CD4-positive, alpha-beta T cell treated with Interleukin-10 for 1 hour (primary cell): ENCODE results near the gene NFYB.
"Not testable (repeated sequence)": the region's sequence is repeated elsewhere in the genome, so short reads cannot be mapped to it uniquely, and the experiment has no call there.

Experiments
- DNase-seq: peaks from one replicate; pipeline ENCODE4 v3.0.0-alpha.2; 2020

Gene NFYB

DNA sequence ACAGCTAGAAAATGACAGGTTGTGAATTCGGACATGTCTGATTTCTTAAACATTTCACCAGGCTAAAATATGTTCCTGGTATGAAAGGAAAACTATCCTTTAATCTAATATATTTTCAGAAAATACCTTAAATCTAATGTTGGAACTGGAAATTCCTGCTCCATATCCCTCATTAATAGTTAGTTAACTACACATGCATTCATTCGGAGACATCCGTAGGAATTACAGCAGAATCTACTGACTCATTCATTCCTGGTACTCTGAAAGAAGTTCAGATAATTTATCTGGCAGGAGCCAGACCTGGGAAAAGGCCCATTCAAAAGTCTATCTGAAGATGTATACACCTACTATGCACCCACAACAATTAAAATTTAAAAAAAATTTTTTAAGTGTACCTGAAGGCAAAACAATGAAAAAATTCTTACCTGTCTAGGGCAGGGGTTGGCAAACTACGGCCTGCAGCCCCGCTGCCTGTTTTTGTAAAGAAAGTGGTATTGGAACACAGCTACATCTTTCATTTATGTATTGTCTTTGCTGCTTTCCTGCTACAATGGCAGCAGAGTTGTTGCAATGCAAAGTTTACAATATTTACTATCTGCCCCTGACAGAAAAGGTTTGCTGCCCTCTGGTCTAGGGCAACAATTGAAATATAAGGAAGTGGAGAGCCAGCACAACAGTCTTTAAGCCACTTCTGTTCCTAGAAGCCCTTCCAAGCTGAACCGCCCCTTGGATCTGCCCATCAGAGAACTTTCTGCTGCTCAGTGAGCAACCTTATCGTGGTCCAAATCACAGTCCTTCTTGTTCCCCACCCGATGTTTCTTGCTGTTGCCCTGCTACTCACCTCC lies 17.9 kb upstream of the NFYB start:
- no peak for DNase-seq

DNA sequence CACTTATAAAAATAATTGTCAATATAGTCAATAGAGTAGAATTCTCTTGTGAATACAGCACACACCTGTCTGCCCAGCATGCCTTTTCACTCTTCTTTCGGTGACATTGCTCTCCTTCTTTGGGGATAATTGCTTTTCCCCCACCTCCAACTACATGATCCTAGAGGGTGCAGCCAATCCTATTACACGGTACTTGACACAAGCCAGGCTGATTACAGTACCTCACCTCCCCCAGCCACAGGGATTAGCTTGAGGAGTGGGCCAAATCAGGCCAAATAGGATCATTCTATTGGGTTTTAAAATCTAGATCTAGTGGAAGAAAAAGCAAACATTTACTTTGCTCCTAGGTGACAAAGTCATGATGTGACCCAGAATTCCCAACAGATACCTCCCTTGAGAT lies 16.8 kb upstream of the NFYB start:
- no peak for DNase-seq

GRCh38 chr12:104154286-104154685 lies 16.3 kb upstream of the NFYB start:
- no peak for DNase-seq

DNA sequence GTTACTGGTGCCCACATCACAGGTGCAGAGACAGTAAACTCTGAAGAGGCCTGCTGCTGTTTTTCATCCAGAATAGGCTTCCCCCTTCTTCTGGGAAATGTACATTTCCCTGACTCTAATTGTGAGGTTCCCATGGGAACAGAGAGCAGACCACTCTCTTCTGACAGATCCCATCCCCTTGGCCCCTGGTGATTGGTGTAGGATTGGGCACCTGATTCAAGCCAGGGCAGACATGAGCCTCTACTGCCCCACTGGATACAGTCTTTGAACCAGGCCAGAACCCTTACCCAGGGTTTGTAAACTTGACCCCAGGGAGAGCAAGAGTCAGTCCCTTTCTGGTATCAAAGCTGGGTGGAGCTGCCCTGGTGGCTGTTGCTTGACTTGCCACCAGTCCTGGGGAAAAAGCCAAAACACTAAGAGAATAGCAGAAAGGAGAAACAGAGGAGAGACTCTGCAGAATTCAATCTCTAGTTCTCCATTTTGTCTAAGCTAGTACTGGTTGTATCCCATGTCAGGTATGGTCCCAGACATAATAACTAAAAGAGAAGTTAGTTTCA lies 14.8 kb upstream of the NFYB start:
- no peak for DNase-seq

DNA sequence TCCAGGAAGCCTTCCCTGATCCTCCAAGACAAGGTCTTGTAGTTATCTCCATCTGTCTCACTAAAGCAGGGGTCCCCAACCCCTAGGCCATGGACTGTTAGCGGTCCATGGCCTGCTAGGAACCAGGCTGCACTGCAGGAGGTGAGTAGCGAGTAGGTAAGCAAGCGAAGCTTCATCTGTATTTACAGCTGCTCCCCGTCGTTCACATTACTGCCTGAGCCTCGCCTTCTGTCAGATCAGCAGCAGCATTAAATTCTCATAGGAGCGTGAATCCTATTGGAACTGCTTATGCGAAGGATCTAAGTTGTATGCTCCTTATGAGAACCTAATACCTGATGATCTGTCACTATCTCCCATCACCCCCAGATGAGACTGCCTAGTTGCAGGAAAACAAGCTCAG lies 12.4 kb upstream of the NFYB start:
- DNase-seq, result no peak

GRCh38 chr12:104147346-104147745 lies 9.3 kb upstream of the NFYB start:
- DNase-seq, result no peak

DNA sequence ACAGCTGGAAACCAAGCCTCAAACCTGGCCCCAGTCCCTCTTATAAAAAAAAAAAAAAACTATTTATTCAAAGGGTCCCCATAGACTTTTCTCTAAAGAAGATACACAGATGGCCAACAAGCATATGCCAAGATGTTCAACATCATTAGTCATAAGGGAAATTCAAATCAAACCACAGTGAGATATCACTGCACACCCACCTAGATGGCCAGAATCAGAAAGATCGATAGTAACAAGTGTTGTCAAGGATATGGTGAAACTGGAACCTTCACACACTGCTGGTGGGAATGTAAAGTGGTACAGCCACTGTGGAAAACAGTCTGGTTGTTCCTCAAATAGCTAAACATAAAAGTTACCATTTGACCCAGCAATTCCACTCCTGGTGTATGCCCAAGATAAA lies 5.9 kb upstream of the NFYB start:
- DNase-seq, result no peak

GRCh38 chr12:104143002-104143401 lies 5.0 kb upstream of the NFYB start:
- no peak for DNase-seq

- no peak for DNase-seq
Observed at GRCh38 chr12:104142543-104142942, 4.5 kb upstream of the NFYB start.

DNA sequence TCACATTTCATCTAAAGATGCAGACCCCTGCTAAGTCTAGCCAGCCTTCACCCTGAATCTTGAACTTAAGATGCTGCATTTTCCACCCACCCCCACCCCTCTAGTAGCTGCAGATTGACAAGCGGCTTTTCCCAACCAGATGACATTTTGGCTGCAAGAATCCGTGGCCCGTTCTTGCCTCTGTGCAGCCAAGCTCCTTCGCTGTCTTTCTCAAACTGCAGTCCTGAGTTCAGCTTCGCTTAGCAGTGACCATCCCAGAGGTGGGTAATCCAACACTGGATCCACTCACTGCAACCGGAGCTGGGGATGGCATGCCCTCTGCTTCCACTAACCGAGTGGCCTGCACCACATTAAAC lies 765 bp upstream of the NFYB start:
- no peak for DNase-seq

- DNase-seq, result peak; percentile 52
Observed at GRCh38 chr12:104137001-104137901, 759 bp downstream of the NFYB start.

DNA sequence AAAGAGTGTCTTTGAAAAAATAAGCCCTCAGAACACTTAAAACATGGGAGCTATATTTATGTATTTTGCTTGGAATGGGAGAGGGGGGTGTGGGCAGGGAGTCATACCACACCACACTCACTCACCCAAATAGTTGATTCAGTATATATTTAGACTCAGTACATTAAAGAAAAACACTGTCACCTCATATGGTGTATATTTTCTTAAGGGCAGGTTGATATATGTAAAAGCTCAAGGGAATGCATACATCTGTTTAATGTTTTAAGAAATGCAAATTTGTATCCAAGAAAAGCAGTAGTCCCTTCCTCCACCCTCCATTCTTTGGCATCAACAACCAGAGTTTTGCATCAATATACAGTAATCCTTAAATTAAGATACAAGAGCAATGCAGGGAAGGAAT lies 1.4 kb downstream of the NFYB start:
- DNase-seq, result no peak

GRCh38 chr12:104134882-104135281 lies 3.1 kb downstream of the NFYB start:
- DNase-seq, result no peak

GRCh38 chr12:104133866-104134265 lies 4.1 kb downstream of the NFYB start:
- DNase-seq, result no peak

DNA sequence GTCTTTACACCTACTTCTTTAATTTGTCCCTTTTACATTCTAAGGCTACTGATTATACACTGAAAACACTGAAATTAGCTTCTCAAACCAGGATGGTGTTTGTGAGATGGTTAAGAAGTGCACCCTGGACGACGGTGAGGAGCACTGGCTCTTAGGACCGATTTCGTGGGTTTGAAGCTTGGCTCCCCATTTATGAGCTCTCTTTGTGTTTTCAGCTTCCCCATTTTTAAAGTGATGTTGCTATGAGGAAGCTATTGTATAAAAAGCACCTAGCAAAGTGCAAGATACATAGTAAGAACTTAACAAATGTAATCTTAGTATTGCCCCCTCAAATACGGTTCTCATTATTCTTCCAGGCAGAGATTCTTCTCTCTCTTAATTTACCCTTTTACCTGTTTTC lies 4.7 kb downstream of the NFYB start:
- DNase-seq, result no peak

GRCh38 chr12:104132351-104132956 lies 5.6 kb downstream of the NFYB start:
- no peak for DNase-seq

- DNase-seq, result no peak
Observed at GRCh38 chr12:104131609-104132008, 6.4 kb downstream of the NFYB start.

DNA sequence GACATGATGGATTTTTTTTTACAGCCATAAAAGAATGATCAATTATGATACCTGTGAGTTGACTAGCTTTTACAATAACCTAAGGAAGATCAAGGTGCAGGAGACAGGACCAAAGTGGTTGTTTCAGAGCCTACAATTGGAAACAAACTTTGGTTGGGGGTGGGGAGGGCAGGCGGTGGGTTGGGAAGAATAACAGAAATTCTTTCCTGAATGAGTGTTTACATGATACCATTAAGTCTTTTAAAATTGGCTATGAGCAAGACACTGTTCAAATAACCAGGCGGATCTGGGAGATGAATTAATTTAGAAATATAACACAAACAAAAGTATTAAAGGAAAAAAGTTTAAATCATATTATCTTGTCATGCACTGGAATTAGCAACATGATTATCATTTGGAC lies 7.2 kb downstream of the NFYB start:
- no peak for DNase-seq

DNA sequence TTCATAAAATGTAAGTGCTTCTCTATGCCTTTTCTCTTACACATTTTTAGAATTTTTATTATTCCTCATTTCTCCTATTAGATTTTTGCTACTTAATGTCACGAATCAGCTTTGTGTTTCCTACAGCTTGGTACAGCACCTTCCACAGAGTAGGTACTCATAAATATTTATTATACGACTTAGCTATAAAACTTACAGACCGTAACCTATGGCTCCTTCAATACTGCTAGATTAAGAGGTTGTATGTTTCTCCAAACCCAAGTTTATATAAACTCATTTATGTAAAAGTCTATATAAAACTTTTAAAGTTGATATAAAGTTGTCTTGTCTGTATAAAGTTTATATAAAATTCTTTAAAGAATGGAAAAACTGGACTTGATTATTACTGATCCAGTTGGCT lies 11.5 kb downstream of the NFYB start:
- no peak for DNase-seq

GRCh38 chr12:104122298-104122697 lies 15.7 kb downstream of the NFYB start:
- no peak for DNase-seq

GRCh38 chr12:104121001-104121400 lies 17.0 kb downstream of the NFYB start:
- DNase-seq, result no peak

- no peak for DNase-seq
Observed at GRCh38 chr12:104115587-104115975, 22.4 kb downstream of the NFYB start.

DNA sequence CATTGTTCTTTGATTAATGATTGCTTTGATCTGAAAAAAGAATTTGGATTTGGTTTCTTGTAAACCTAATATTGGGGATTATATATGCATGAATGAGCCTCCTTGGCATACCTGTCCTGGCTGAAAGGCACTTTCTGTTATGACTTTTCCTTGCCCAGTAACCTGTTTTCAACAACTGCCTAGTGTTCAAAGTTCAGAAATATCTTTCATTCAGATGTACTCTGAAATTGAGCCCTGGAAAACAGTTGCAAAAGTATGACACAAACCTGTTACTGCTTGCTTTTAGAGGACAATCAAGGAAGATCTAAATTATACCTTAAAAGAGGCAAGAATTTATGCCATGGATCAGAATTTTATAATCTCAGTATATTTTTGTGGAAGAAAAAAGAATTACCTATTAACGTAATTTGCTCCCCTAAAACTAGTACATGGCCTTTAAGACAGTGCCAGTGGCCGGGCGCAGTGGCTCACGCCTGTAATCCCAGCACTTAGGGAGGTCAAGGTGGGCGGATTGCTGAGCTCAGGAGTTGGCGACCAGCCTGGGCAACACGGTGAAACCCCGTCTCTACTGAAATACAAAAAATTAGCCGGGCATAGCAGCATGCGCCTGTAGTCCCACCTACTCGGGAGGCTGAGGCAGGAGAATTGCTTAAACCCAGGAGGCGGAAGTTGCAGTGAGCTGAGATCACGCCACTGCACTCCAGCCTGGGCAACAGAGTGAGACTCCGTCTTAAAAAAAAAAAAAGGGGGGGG lies 23.0 kb downstream of the NFYB start:
- not testable (repeated sequence) for DNase-seq
